Activated CD4-positive, alpha-beta T cell treated with anti-CD3 and anti-CD28 coated beads, Interleukin-2, amount 10 ng/mL, durations not matched to agents 24 days and 14 days (primary cell): ENCODE results near the gene LMF1. TPM values are rescaled to one million over a fixed set of nuclear protein-coding genes. Genes with fewer than 3 reads are reported as not detected.
A peak's percentile ranks its signal among the peaks of the same experiment; 100 is the strongest.
"Not testable (repeated sequence)": the region's sequence is repeated elsewhere in the genome, so short reads cannot be mapped to it uniquely, and the experiment has no call there.

Experiments
- DNase-seq: peaks from one replicate; pipeline ENCODE4 v3.0.0; 2022
- H3K27ac Mint-ChIP-seq: one replicate; pipeline ENCODE4 v1.8.0; 2022; ENCODE audit warnings: mild to moderate bottlenecking, mixed read lengths
- H3K27me3 Mint-ChIP-seq: one replicate; pipeline ENCODE4 v1.8.0; 2022; ENCODE audit warnings: mixed read lengths
- H3K36me3 Mint-ChIP-seq: one replicate; pipeline ENCODE4 v1.8.0; 2022; ENCODE audit warnings: low read depth, mild to moderate bottlenecking, mixed read lengths
- H3K4me1 Mint-ChIP-seq: one replicate; pipeline ENCODE4 v1.8.0; 2021; ENCODE audit warnings: mixed read lengths
- H3K4me3 Mint-ChIP-seq: one replicate; pipeline ENCODE4 v1.8.0; 2022; ENCODE audit warnings: mild to moderate bottlenecking, moderate library complexity, mixed read lengths
- H3K9me3 Mint-ChIP-seq: one replicate; pipeline ENCODE4 v1.8.0; 2021; ENCODE audit warnings: mixed read lengths
- intact Hi-C: fragments of 100-400 bp; cut with micrococcal nuclease; formaldehyde crosslinking; loops from one replicate; pipeline ENCODE4 v1.15.1; 2023
- total RNA-seq: library from RNA; stranded (reverse); gene quantifications from 2 replicates; pipeline ENCODE4 v1.2.3, GENCODE V29; 2022

Gene LMF1
- total RNA-seq, 1 donor from 2014 or later = 11.9 TPM

- intact Hi-C loops = no loop called here
- DNase-seq = no peak
- no peak overlapping the region for H3K27ac Mint-ChIP-seq
- H3K4me3 Mint-ChIP-seq = no peak overlapping the region
- peaks cover 5% of the 10 kb centered on the region for H3K4me1 Mint-ChIP-seq
- peaks cover 4% of the 10 kb centered on the region for H3K27me3 Mint-ChIP-seq
- no peaks in the 10 kb centered on the region for H3K36me3 Mint-ChIP-seq
- no peaks in the 10 kb centered on the region for H3K9me3 Mint-ChIP-seq
These were observed 147.9 kb downstream of the LMF1 start for GRCh38 chr16:822909-823297.

DNA sequence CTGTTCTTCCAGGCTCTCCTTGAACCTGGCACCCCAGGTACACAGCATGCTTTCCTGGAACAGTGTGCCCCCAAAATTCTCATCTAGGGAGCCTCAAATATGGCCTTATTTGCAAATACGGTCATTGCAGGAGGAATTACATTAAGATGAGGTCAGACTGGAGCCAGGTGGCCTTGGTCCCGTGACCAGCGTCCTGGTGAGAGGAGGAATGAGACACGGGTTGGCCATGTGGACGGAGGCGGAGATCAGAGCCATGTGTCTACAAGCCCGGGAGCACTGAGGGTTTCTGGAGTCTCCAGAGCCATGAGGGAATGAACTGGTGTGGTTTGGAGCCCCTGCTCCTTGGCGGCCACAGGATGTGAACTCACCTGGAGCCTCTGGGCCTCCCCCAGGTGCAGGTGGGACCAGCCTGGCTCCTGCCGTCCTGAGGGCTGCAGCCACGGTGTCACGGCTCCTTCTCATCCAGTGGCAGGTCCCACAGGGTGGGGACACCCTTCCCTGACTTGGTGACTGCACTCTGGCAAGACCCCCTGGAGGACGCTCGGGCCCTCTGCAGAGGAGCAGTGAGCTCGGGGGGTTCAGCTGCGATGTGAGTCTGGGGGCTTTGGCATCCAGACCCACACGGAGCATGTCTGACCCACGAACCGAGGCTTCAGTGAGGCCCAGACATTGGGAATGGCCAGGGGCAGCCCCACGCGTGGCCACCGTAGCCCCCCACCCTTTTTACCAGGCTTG is 148.4 kb downstream of the LMF1 start:
- Mint-ChIP-seq H3K27me3 (peaks cover 4% of the 10 kb centered on the region), H3K9me3 (no peaks in the 10 kb centered on the region), H3K27ac (no peak overlapping the region), H3K4me1 (peaks cover 5% of the 10 kb centered on the region), H3K36me3 (no peaks in the 10 kb centered on the region), H3K4me3 (no peak overlapping the region)
- no peak for DNase-seq
- intact Hi-C loops = no loop called here

DNA sequence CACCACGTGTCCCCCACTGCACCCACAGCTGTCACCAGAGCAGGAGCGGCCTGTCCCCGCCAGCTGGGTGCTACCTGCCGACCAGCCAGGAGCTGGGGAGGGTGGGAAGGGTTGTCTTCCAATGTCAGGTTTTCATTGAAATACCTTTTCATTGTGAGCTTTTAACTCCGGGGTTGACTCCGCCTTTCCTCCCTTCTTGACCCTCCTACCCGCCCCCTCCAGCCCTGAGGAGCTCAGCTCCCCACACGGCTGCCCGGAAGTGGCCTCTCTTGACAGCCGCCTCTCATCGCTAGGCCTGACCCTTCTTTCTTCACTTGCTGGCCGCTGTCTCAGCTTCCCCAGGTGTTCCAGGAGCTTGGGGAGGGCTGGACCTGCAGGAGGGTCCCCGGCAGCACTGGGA is 149.0 kb downstream of the LMF1 start:
- H3K27ac Mint-ChIP-seq = no peak overlapping the region
- DNase-seq = no peak
- H3K27me3 Mint-ChIP-seq = peaks cover 4% of the 10 kb centered on the region
- intact Hi-C loops = no loop called here
- no peaks in the 10 kb centered on the region for H3K9me3 Mint-ChIP-seq
- H3K36me3 Mint-ChIP-seq = no peaks in the 10 kb centered on the region
- H3K4me1 Mint-ChIP-seq = peaks cover 5% of the 10 kb centered on the region
- H3K4me3 Mint-ChIP-seq = no peak overlapping the region

DNA sequence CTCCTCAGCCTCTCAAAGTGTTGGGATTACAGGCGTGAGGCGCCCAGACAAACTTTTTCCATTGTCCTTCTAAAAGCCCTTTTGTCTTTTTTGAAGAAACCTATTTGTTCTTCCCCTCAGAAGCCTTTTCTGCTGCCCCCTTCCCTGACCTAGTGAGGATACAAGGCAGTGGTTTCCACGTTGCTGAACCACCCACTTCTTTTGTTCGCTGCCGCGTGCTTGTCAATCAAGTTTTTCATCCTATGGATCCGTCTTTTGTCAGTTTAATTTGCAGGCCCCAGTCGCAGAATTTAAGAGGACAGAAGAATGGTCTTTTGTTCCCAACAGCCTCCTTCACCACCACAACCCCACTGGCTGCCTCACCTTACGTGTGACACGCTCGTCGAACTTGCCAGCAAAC is 150.0 kb downstream of the LMF1 start:
- no peak for DNase-seq
- intact Hi-C loops = no loop called here
- peaks cover 5% of the 10 kb centered on the region for H3K4me1 Mint-ChIP-seq
- H3K27me3 Mint-ChIP-seq = peaks cover 6% of the 10 kb centered on the region
- no peaks in the 10 kb centered on the region for H3K36me3 Mint-ChIP-seq
- H3K9me3 Mint-ChIP-seq = no peaks in the 10 kb centered on the region
- H3K27ac Mint-ChIP-seq = no peak overlapping the region
- no peak overlapping the region for H3K4me3 Mint-ChIP-seq

DNA sequence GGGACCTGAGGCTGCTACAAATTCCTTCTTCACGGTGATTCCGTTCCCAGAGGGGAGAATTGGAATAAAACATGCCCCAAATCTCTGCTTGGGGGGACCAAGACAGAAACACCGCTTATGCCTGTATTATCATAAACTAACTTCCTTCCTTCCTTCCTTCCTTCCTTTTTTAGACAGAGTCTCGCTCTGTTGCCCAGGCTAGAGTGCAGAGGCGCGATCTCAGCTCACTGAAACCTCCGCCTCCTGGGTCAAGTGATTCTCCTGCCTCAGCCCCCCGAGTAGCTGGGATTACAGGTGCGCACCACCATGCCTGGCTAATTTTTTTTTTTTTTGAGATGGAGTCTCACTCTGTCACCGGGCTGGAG is 150.8 kb downstream of the LMF1 start:
- H3K9me3 Mint-ChIP-seq, H3K36me3 Mint-ChIP-seq, H3K4me1 Mint-ChIP-seq, H3K27me3 Mint-ChIP-seq, intact Hi-C loops, H3K4me3 Mint-ChIP-seq, H3K27ac Mint-ChIP-seq, DNase-seq: not testable (repeated sequence)

GRCh38 chr16:819336-820043 is 151.3 kb downstream of the LMF1 start:
- peaks cover 9% of the 10 kb centered on the region for H3K27me3 Mint-ChIP-seq
- H3K27ac Mint-ChIP-seq = no peak overlapping the region
- H3K4me1 Mint-ChIP-seq = peaks cover 5% of the 10 kb centered on the region
- H3K4me3 Mint-ChIP-seq = no peak overlapping the region
- no peaks in the 10 kb centered on the region for H3K36me3 Mint-ChIP-seq
- intact Hi-C loops = no loop called here
- H3K9me3 Mint-ChIP-seq = no peaks in the 10 kb centered on the region
- DNase-seq = peak; percentile 75

DNA sequence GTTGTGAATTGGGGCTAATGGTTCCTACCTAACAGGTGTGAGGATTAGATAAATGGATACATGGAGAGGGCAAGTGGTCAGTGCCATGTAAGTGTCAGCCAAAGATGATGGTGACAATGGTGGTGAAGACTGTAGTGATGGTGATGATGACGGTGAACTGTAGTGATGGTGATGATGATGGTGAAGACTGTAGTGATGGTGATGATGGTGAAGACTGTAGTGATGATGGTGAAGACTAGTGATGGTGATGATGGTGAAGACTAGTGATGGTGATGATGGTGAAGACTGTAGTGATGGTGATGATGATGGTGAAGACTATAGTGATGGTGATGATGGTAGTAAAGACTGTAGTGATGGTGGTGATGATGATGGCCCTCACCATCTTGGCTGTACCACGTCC is 152.2 kb downstream of the LMF1 start:
- no peaks in the 10 kb centered on the region for H3K36me3 Mint-ChIP-seq
- H3K27ac Mint-ChIP-seq = no peak overlapping the region
- intact Hi-C loops = no loop called here
- H3K4me1 Mint-ChIP-seq = peaks cover 5% of the 10 kb centered on the region
- H3K9me3 Mint-ChIP-seq = no peaks in the 10 kb centered on the region
- DNase-seq = no peak
- H3K4me3 Mint-ChIP-seq = no peak overlapping the region
- H3K27me3 Mint-ChIP-seq = peaks cover 13% of the 10 kb centered on the region

DNA sequence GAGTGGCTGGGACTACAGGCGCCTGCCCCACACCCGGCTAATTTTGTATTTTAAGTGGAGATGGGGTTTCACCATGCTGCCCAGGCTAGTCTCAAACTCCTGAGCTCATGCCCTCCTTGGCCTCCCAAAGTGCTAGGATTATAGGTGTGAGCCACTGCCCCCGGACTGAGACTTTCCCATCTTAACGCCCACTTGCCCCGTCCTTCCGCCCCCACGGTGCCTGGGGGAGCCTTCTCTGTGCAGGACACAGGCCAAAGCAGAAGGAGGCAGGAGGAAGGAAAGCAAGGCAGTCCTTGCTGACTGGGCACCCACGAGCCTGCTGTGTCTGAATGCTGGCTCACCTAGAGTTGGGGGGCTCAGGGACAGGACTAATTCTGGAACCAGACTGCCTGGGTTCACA is 152.7 kb downstream of the LMF1 start:
- DNase-seq = no peak
- Mint-ChIP-seq H3K9me3 (no peaks in the 10 kb centered on the region), H3K27me3 (peaks cover 13% of the 10 kb centered on the region), H3K27ac (no peak overlapping the region), H3K4me1 (peaks cover 5% of the 10 kb centered on the region), H3K36me3 (no peaks in the 10 kb centered on the region), H3K4me3 (no peak overlapping the region)
- intact Hi-C loops = no loop called here

GRCh38 chr16:817001-817906 is 153.5 kb downstream of the LMF1 start:
- H3K4me1 Mint-ChIP-seq = peaks cover 5% of the 10 kb centered on the region
- no peak overlapping the region for H3K27ac Mint-ChIP-seq
- H3K9me3 Mint-ChIP-seq = no peaks in the 10 kb centered on the region
- no peak overlapping the region for H3K4me3 Mint-ChIP-seq
- no peaks in the 10 kb centered on the region for H3K36me3 Mint-ChIP-seq
- H3K27me3 Mint-ChIP-seq = peaks cover 18% of the 10 kb centered on the region
- DNase-seq = no peak
- intact Hi-C loops = no loop called here

- H3K4me1 Mint-ChIP-seq = peaks cover 5% of the 10 kb centered on the region
- H3K4me3 Mint-ChIP-seq = no peak overlapping the region
- H3K9me3 Mint-ChIP-seq = no peaks in the 10 kb centered on the region
- no peaks in the 10 kb centered on the region for H3K36me3 Mint-ChIP-seq
- DNase-seq = no peak
- H3K27ac Mint-ChIP-seq = no peak overlapping the region
- H3K27me3 Mint-ChIP-seq = peaks cover 21% of the 10 kb centered on the region
- intact Hi-C loops = no loop called here
These were observed 154.9 kb downstream of the LMF1 start for GRCh38 chr16:815861-816260.

- no peak overlapping the region for H3K4me3 Mint-ChIP-seq
- intact Hi-C loops = loop anchor here (5.0 kb wide), 1 partner anchor 242 kb away; no protein-coding TSS in a partner anchor
- no peaks in the 10 kb centered on the region for H3K9me3 Mint-ChIP-seq
- peaks cover 20% of the 10 kb centered on the region for H3K27me3 Mint-ChIP-seq
- peaks cover 3% of the 10 kb centered on the region for H3K4me1 Mint-ChIP-seq
- DNase-seq = no peak
- no peaks in the 10 kb centered on the region for H3K36me3 Mint-ChIP-seq
- H3K27ac Mint-ChIP-seq = no peak overlapping the region
These were observed 155.8 kb downstream of the LMF1 start for GRCh38 chr16:814974-815373.

DNA sequence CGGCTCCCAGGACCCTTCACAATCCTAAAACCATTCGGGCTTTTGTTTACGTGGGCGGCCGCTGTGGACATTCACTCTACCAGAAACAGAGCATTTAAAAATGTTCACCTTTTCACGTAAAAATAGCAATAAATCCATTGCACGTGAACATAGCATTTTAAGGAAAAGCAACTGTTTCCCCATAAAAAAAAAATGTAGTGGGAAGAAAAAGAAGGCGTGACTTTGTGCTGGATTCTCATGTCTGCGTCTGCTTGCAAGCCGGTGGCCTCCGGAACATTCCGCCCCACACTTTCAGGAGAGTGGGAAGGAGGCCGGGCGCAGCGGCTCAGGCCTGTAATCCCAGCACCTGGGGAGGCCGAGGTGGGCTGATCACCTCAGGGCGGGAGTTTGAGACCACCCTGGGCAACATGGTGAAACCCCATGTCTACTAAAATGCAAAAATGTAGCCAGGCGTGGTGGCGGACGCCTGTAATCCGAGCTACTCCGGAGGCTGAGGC is 156.8 kb downstream of the LMF1 start:
- intact Hi-C loops = loop anchor here (5.0 kb wide), 1 partner anchor 243 kb away; no protein-coding TSS in a partner anchor
- no peak for DNase-seq
- Mint-ChIP-seq H3K9me3 (no peaks in the 10 kb centered on the region), H3K27me3 (peaks cover 17% of the 10 kb centered on the region), H3K4me3 (no peak overlapping the region), H3K4me1 (peaks cover 3% of the 10 kb centered on the region), H3K27ac (no peak overlapping the region), H3K36me3 (no peaks in the 10 kb centered on the region)

GRCh38 chr16:813204-813915 is 157.4 kb downstream of the LMF1 start:
- H3K4me1 Mint-ChIP-seq = peaks cover 7% of the 10 kb centered on the region
- no peaks in the 10 kb centered on the region for H3K9me3 Mint-ChIP-seq
- intact Hi-C loops = loop anchor here (5.0 kb wide), 1 partner anchor 244 kb away; no protein-coding TSS in a partner anchor

More at GRCh38 chr16:813204-813915, 157.4 kb downstream of the LMF1 start:
- Mint-ChIP-seq H3K27ac (no peak overlapping the region), H3K4me3 (no peak overlapping the region), H3K27me3 (peaks cover 17% of the 10 kb centered on the region), H3K36me3 (no peaks in the 10 kb centered on the region)
- peak; percentile 85 for DNase-seq
